ENCODE data around the gene KREMEN2.

- TF ChIP-seq CTCF (IDR thresholded peaks at IDR 0.05; ENCODE audit: low read depth, low read length) (no peak), EZH2phosphoT487 (IDR thresholded peaks at IDR 0.05; ENCODE audit: low read depth) (no peak)
Measured at GRCh38 chr16:2987833-2988232, 23.8 kb downstream of the KREMEN2 start.
